GM18526 (cell line): Measurements from ENCODE around the gene POMGNT2.

Source experiments
- POLR2A ChIP-seq: IDR thresholded peaks from 3 replicates; pipeline ENCODE4 v1.6.1; 2011; ENCODE audit not compliant: insufficient read length; ENCODE audit errors: extremely low read depth

POMGNT2 gene

DNA sequence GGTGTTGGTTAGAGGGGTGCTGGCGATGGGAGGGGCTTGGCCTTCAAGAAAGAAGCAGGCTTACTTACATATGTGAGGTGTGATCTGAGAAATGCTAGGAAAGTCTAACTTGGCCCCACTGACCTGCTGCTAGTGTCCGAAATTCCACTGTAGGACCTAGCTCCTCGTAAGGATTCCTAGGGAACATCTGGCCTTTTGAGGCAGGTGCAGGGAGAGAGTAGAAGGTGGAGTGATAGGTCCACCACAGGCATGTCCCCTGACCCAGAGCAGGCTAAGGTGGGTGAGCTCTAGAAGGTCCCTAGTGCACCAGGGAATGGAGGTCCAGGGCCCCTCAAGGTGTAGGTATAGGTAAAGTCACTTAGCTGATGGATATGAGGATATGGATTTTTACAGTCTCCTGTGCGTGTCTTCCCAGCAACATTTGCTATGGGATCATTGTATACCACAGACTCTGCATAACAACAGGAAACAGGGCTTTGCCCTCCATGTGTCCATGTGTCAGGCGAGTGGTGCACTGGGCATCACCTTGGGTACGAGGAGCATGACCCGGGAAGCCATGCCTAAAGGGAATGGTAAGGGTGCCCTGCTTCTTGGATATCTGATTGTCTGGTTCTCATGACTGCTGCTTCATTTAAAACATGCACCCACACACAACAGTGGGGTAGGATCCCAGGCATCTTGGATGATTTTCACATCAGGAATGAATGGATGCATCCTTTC, 32.6 kb downstream of the POMGNT2 start:
- no peak for TF ChIP-seq POLR2A

DNA sequence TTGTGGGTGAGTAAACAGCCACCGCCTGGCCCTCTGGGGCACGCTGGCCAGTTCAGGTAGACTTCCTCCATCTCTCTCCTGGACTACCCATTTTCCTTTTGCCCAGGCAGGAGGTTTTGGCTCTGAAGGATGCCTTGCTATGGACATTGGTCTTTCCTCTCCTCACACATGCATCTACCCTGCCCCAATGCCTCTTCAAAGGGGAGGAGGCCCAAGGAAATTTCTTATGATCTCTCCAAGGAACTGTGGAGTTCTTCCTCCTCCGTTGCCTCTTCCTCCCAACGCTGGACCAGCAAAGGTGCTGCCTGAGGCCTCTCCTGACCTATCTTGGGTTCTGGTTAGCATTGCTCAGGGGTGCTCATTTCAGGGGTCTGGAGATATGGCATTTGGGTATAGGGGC, 33.5 kb downstream of the POMGNT2 start:
- no peak for TF ChIP-seq POLR2A

DNA sequence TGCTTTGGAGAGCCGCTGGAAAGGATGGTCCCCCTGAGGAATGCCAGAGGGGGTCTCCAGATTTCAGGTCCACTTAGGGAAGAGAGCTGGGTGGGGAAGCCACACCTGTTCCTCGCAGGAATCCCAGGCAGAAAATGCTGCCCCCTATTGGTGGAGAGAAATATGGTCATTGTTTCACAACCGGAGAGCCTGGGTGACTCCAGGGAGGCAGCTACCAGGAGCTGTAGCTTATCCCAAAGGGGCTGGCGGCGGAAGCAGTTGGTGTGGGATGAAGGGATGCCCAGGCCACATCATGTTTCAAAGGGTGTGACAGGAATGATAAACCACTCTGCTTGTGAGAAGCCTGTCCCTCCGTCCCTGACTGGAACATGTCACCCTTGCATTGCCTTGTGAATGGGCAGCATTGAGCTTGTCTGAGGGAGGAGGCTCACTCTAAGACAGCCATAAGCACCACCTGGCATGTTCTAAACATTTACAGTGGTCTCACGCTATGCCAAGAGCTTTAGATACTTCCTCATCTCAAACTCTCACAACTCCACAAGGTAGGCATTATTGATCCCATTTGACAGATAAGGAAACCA, 34.5 kb downstream of the POMGNT2 start:
- TF ChIP-seq POLR2A = no peak

DNA sequence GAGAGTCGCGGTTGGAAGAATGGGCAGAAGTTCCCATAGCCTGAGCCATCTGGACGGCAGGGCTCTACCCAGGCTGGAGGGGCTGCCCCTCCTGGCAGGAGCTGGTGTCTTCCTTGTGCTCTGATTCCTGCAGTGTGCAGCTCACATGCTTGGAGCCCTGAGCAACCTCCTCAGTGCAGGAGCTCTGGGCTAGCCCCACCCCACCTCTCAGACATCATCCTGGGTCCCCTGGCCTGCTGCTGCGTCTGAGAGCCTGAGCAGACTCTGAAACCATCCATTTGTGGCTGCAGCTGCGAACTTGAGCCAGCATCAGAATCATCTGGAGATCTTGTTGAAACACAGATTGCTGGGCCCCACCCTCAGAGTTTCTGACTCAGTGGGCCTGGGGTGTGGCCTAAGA, 42.8 kb downstream of the POMGNT2 start:
- no peak for TF ChIP-seq POLR2A

DNA sequence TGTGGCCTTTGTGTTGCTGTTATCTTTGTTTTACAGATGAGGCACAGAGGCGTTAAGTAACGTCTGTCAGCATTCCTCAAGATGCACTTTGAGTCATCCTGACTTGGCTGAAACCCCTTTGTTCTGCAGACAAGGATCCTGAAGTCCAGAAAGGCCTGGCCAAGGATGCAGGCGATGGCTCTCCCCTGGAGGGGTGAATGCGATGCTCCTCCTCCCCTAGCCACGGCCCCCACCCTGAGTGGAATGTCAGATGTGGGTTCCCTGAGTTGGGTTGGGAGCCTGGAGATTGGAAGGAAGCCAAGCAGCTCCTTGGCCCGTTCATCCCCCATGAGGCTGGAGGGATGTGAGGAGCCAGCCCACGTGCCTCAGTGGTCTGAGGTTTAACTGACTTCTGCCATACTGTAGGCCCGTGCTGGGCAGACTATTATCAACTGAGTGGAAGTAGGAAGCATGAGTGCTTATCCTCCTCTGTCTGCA, 43.3 kb downstream of the POMGNT2 start:
- no peak for TF ChIP-seq POLR2A

DNA sequence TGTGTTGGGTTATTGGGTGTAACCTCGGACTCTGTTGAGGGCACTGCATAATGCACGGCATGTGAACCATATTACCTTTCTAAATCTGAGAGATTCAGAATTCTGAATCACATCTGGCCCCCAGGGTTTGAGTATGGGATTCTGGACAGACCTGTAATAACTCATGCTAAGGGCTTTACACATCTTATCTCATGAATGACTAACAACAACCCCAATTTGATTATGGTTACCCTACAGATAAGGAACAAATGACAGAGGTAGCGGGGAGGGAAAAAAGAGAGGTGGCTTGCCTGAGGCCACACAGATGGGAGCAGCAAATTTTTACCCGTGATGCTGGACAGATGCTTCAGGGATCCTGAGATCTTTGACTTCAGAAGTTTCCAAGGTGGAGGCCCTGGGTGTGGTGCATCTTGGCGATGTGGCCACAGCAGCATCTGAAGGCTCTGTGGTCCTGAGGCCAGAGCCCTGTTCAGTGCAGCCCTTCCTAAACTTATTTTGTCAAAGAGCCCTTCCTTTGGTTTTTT, 43.8 kb downstream of the POMGNT2 start:
- TF ChIP-seq POLR2A = no peak

DNA sequence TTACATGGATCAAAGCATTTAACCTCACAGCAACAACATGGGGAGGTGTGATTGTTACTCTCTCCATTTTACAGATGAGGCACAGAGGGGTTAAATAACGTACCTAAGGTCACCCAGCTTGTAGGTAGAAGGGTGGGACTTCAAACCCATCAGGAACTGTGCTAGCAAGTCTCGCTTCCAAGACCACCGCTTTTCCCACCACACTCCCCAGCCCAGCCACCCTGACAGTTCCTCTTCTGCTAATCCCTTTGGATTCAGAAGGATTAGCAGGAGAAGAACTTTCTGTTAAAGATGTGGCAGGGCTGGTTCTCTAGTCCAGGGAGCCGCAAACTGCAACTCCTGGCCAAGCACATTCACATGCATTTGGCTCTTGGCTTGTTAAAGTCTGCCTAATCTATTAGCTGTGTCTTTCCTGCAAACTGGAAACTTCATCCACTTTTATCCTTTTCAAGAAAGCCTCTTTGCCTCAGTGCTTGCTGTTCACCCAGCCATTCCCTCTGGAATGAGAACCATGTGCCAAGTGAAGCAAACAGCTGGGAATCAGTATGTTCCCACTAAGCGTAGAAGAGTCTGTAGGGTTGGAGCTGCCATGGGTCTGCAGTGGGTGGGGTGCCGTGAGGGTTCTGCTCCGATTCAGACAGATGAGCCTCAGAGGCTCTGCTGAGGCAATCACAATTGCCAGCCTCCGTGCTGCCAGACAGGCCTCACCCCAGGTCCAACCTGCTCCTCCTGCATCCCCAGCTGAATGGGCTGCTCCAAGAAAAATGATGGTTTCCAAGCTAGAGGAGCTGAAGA, 44.6 kb downstream of the POMGNT2 start:
- TF ChIP-seq POLR2A = no peak

DNA sequence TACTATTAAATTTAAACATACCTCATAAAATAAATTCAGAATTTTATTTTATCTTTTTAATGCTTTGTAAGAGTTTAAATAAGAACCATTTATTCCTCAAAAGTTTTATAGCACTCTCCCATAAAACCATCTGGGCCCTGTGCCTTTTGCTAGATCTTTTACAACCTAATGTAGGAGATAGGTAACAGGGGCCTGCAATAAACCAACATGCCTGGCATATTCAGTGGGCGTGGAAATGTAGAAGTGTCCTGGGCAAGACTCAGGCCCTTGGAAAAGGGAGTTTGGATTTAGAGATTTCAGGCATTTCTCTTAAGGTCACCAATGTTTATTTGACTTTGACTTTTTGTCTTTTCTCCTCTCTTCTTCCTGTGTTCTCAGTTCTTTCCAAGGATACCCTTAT, 46.4 kb downstream of the POMGNT2 start:
- no peak for TF ChIP-seq POLR2A

DNA sequence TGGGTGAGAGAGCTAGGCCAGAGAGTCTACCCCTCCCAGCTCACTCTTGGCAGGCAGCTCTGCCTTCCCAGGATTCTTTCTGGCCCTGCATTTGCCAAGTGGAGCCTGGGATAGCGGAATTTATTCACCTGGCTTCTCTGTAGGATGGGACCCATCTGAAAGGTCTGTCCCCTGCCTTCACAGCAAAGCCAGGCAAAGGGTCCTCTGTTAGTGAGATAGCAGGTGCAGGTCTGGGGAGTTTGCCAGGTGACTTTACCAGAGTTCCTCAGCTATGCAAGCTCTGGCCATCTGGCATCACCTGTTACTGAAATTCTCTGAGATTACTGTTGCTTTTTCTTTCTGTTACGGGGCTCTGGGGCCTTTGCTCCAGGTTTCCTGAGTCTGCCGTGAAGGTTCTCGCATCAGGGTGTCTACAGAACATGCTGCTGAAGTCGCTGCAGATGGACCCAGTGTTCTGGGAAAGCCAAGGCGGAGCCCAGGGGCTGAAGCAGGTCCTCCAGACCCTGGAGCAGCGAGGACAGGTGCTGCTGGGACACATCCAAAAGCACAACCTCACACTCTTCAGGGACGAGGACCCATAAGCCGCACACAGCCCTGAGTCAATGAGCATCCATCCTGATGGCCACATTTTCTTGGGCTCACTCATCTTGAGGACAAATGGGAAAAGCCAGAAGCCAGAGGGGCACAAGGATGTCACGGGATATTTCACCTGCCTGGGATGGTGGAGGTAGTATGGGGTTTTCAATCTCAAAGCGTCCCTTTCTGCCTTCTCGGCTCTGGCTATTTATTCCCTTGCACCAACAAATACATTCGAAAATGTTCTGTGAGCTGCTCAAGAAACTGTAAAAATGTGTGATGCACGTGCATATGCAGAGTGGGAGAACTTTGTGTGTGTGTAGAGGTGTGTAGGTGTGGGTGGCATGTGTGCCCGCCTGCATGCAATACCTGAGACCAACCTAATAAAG, 49.8 kb downstream of the POMGNT2 start:
- no peak for TF ChIP-seq POLR2A

DNA sequence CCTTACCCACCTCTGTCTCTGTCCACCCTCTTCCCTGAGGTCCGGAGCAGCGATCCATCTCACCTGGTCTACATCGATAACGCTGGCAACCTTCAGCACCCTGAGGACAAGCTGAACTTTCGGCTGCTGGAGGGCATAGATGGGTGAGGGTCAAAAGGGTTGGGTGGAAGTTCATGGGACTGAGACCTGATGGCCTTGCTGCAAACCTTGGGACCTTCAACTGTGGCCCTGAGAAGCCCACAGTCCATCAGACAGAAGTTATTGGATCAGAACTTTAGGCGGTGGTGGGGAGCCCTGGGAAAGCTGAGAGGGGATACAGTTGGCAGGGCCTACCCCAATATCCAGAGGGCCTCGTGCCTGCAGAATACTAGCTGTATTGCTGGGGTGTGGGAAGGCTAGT, 50.5 kb downstream of the POMGNT2 start:
- no peak for TF ChIP-seq POLR2A

DNA sequence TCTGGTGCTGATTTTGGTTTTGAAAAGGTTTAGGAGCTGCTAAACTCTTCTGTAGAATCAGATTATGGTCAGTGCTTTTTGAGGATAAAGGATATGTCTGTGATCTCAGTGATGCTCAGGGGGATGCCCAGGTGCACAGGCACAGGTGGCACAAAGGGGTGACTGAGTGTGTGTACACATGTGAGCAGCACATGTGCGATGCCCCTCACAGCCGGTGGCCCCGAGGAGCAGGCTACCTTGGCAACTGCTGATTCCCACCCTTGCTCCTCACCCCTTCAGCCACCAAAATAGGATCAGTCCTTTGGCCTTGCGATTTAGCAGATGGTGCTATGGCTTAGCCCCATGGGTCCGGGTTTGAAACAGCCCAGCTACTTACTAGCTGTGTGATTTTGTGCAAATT, 51.1 kb downstream of the POMGNT2 start:
- TF ChIP-seq POLR2A = no peak

DNA sequence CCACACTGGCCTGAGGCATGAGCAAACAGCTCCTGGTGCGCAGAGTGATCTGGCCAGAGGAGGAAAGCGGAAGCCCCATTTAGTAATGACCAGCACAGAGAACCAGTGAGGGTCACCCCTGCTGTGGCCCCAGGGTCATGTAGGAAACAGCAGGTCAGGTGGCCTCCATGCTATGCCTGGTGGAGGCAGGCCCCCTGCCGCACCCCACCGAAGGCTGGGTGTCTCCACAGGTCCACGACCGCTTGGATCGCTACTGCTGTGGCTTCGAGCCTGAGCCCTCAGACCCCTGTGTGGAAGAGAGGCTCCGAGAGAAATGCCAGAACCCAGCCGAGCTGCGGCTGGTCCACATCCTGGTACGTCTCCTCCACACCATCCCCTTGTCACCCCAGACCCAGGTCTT, 52.6 kb downstream of the POMGNT2 start:
- no peak for TF ChIP-seq POLR2A

DNA sequence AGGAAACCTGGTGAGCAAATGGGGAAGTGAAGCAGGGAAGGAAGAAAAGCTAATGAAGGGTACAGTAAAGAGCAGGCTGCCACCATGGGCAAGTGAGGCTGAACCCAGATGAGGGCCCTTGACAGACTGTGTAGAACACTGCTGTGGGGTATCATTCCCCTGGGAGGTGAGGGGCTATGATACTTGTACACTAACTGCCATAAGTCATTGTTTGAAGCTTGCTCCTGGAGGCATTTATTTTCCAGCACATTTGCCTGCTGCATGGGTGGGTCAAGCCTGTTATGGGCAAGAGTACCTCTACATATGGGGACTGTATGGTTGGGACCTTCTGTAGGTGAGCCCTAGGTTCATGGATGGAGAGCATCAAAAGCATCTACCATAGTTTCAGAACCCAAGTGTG, 57.4 kb downstream of the POMGNT2 start:
- no peak for TF ChIP-seq POLR2A

DNA sequence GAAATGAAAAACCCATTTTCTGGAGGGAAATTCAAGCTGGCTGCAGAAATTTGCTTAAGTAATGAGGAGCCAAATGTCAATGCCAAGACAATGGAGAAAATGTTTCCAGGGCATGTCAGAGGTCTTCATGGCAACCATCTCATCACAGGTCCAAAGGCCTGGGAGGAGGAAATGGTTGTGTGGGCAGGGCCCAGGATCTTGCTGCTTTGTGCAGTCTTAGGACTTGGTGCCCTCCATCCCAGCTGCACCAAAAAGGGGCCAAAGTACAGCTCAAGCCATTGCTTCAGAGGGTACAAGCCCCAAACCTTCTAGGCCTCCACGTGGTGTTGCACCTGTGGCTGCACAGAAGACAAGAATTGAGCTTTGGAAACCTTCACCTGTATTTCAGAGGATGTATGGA, 59.3 kb downstream of the POMGNT2 start:
- no peak for TF ChIP-seq POLR2A

DNA sequence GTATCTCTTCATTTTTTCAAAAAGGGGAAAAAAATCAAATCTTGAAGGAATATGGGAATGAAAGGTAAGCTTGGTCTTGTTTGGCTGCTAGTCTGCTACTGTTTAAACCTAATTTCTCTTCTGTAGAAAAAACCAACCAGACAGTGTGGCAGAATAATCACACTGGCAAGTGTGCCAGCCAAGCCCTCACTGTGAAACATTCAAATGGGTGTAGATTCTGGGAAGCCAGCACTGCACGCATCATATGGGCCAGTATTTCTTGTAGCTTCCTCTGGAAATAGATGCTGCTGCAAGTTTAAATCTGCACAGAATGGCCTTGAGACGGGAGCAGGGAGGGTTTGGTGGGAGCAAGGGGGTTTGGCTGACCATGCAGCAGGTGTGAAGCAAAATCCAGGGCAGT, 62.1 kb downstream of the POMGNT2 start:
- TF ChIP-seq POLR2A = no peak

DNA sequence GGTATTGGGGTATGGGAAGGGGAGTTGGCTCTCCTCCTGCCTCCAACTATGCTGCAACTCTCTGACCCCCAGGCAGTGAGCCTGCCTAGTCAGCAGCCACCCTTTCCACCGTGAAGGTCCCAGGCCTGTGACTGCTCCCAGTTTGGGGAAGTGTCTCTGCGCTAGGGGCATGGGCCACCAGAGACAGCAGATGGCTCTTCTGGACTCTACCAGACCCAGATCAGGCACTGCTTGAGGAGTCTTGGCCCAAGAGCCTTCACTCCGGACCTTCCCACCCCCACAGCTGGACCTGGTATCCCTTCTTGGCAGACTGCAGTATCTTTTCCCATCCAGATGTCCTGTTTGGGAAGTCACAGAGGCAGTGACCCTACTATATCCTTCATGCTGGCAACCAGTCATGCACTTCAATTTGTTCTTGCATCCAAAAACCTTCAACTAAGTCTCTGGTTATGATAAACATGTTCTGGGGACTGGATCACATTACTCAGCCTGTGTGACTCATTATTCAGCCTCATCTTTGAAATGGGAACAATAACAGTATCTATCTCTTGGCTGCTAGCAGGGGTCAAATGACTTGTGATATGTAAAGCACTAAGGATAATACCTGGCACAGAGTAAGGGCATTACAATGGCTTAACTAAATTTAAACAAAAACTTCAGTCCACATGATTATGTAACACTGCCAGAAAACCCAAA, 62.7 kb downstream of the POMGNT2 start:
- TF ChIP-seq POLR2A = no peak
